GM23338 (cell line): ENCODE measurements around the gene NYAP1. TPM values are rescaled to one million over a fixed set of nuclear protein-coding genes. Genes with fewer than 3 reads are reported as not detected.
"Not testable (repeated sequence)": the region's sequence is repeated elsewhere in the genome, so short reads cannot be mapped to it uniquely, and the experiment has no call there.

Source experiments
- ATAC-seq: fragments of 200-7000 bp; cut with Tn5 transposase; 3 replicates; pipeline ENCODE4 v1.9.1; 2020
- DNase-seq: peaks from one replicate; pipeline ENCODE4 v3.0.0-alpha.2; 2015; ENCODE audit warnings: low spot score
- H2AFZ ChIP-seq: fragments of 200-600 bp; sonication (generic); 2 replicates; pipeline ENCODE4 v1.8.0; 2016; ENCODE audit warnings: antibody characterized with exemption, mild to moderate bottlenecking, moderate library complexity
- H3F3A ChIP-seq: fragments of 200-600 bp; sonication (generic); replicated peaks from 2 replicates; pipeline ENCODE4 v1.8.0; 2017; ENCODE audit warnings: antibody characterized with exemption, mixed run types, low read depth
- H3K27ac ChIP-seq: fragments of 200-600 bp; sonication (generic); 2 replicates; pipeline ENCODE4 v1.6.1; 2016; ENCODE audit warnings: low read depth
- H3K27me3 ChIP-seq: fragments of 200-600 bp; sonication (generic); 2 replicates; pipeline ENCODE4 v1.8.0; 2016; ENCODE audit warnings: mild to moderate bottlenecking, mixed run types, moderate library complexity; ENCODE audit not compliant: insufficient read depth
- H3K36me3 ChIP-seq: fragments of 200-600 bp; sonication (generic); 2 replicates; pipeline ENCODE4 v1.8.0; 2016; ENCODE audit warnings: mild to moderate bottlenecking; ENCODE audit not compliant: insufficient read depth
- H3K4me1 ChIP-seq: fragments of 200-600 bp; sonication (generic); 2 replicates; pipeline ENCODE4 v1.8.0; 2016; ENCODE audit warnings: mild to moderate bottlenecking, moderate library complexity; ENCODE audit not compliant: insufficient read depth
- H3K4me2 ChIP-seq: fragments of 200-600 bp; sonication (generic); 2 replicates; pipeline ENCODE4 v1.7.1; 2017; ENCODE audit warnings: mixed run types
- H3K4me3 ChIP-seq: fragments of 200-600 bp; sonication (generic); 2 replicates; pipeline ENCODE4 v1.6.1; 2016; ENCODE audit warnings: mixed run types
- H3K79me2 ChIP-seq: fragments of 200-600 bp; sonication (generic); replicated peaks from 2 replicates; pipeline ENCODE4 v1.8.0; 2017; ENCODE audit warnings: mild to moderate bottlenecking; ENCODE audit not compliant: insufficient read depth
- H3K9me2 ChIP-seq: fragments of 200-600 bp; sonication (generic); 2 replicates; pipeline ENCODE4 v1.8.0; 2017; ENCODE audit not compliant: insufficient read depth
- H4K20me1 ChIP-seq: fragments of 200-600 bp; sonication (generic); replicated peaks from 2 replicates; pipeline ENCODE4 v1.8.0; 2017; ENCODE audit warnings: mild to moderate bottlenecking; ENCODE audit not compliant: insufficient read depth
- H3K27ac Mint-ChIP-seq: 2 replicates; pipeline ENCODE4 v1.8.0; 2020; ENCODE audit warnings: inconsistent platforms, mild to moderate bottlenecking, moderate library complexity, mixed read lengths
- H3K27me3 Mint-ChIP-seq: 3 replicates; pipeline ENCODE4 v1.8.0; 2022; ENCODE audit warnings: low read depth, mild to moderate bottlenecking, moderate library complexity, mixed read lengths, inconsistent platforms; ENCODE audit not compliant: insufficient read depth, poor library complexity
- H3K36me3 Mint-ChIP-seq: 3 replicates; pipeline ENCODE4 v1.8.0; 2021; ENCODE audit warnings: low read depth, mild to moderate bottlenecking, inconsistent platforms, moderate library complexity, mixed read lengths
- H3K4me1 Mint-ChIP-seq: 3 replicates; pipeline ENCODE4 v1.8.0; 2020; ENCODE audit warnings: mild to moderate bottlenecking, inconsistent platforms, mixed read lengths
- H3K4me3 Mint-ChIP-seq: 3 replicates; pipeline ENCODE4 v1.8.0; 2021; ENCODE audit warnings: moderate library complexity, mild to moderate bottlenecking, inconsistent platforms, mixed read lengths
- H3K9me3 Mint-ChIP-seq: 3 replicates; pipeline ENCODE4 v1.8.0; 2020; ENCODE audit warnings: moderate library complexity, mild to moderate bottlenecking, inconsistent platforms, mixed read lengths
- EZH2 ChIP-seq: fragments of 200-600 bp; sonication (generic); IDR thresholded peaks from one replicate; pipeline ENCODE4 v1.8.0; 2017; ENCODE audit warnings: antibody characterized with exemption, mild to moderate bottlenecking, low read depth; ENCODE audit not compliant: unreplicated experiment
- EZH2phosphoT487 ChIP-seq: fragments of 200-600 bp; sonication (generic); IDR thresholded peaks from one replicate; pipeline ENCODE4 v1.8.1; 2018; ENCODE audit warnings: antibody characterized with exemption; ENCODE audit not compliant: unreplicated experiment
- NANOG ChIP-seq: IDR thresholded peaks from 2 replicates; pipeline ENCODE4 v1.6.1; 2016; ENCODE audit warnings: antibody characterized with exemption, borderline replicate concordance
- polyA plus RNA-seq: library from polyadenylated mRNA; unstranded; fragments of >200 nt; fragmentation: Nextera tagmentation; extraction: Ambion mirVana; gene quantifications from 2 replicates; pipeline ENCODE4 v1.2.1, GENCODE V29; 2016
- total RNA-seq: library from RNA; depleted of rRNA; stranded (reverse); fragments of >200 nt; shearing (Covaris generic); gene quantifications from 2 replicates; pipeline ENCODE4 v1.2.3, GENCODE V29; 2014
- TF ChIP-seq, protein P1 (sequence below): IDR thresholded peaks from 2 replicates; pipeline ENCODE4 v1.6.1; 2016; ENCODE audit warnings: antibody characterized with exemption
- TF ChIP-seq, protein P2 (sequence below): fragments of 250-450 bp; sonication (Bioruptor Pico); IDR thresholded peaks from 2 replicates; pipeline ENCODE4 v1.5.0; 2020; ENCODE audit warnings: mild to moderate bottlenecking, moderate library complexity

Gene NYAP1
- total and polyA plus RNA-seq, 2 experiments from 2014 or later, result 0.19 to 4.9 TPM

- not testable (repeated sequence) for H3F3A ChIP-seq, H4K20me1 ChIP-seq, H3K4me3 ChIP-seq, DNase-seq, H3K36me3 Mint-ChIP-seq, H3K27me3 ChIP-seq, H3K27me3 Mint-ChIP-seq, H2AFZ ChIP-seq, H3K79me2 ChIP-seq, ATAC-seq, H3K36me3 ChIP-seq, H3K9me3 Mint-ChIP-seq, H3K4me1 ChIP-seq, H3K4me1 Mint-ChIP-seq, H3K27ac Mint-ChIP-seq, H3K4me2 ChIP-seq, H3K27ac ChIP-seq, H3K4me3 Mint-ChIP-seq, H3K9me2 ChIP-seq
Measured at GRCh38 chr7:100500743-100501142, 17.0 kb downstream of the NYAP1 start.

GRCh38 chr7:100504031-100504430 lies 20.3 kb downstream of the NYAP1 start:
- not testable (repeated sequence) for H3K79me2 ChIP-seq, H3K4me1 ChIP-seq, H3K27me3 ChIP-seq, H3K9me3 Mint-ChIP-seq, H3K4me3 ChIP-seq, H3K27me3 Mint-ChIP-seq, H3K4me1 Mint-ChIP-seq, H3K27ac Mint-ChIP-seq, H3K4me2 ChIP-seq, H2AFZ ChIP-seq, H3K4me3 Mint-ChIP-seq, H4K20me1 ChIP-seq, DNase-seq, H3F3A ChIP-seq, H3K9me2 ChIP-seq, H3K27ac ChIP-seq, H3K36me3 Mint-ChIP-seq, ATAC-seq, H3K36me3 ChIP-seq

DNA sequence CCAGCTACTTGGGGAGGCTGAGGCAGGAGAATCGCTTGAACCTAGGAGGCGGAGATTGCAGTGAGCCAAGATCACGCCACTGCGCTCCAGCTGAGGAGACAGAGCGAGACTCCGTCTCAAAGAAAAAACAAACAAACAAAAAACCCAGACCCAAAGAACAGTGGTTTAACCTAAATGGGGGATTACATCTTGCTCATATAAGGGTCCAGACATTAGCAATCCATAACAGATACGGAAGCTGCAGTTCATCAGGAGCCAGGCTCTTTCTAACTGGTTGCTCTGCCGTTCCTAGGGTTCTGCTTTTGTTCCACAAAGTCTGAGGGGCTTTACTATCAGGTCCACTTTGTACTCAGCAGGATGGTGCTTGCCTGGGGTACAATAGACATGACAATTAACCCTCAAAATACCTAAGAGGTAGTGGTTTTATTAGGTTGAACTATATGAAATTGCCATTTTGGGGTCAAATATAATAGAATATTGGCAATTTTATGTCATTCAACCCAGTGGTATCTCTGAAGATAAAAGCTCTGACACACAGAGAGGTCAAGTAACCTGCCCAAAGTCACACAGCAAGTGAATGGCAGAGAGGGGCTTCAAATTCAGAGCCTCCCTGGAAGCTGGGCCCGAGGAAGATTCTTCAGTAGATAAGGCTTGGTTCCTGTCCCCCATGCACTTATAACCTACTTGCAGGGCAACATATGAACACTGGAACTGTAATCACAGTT lies 21.3 kb downstream of the NYAP1 start:
- Histone ChIP-seq H3K4me1 (no peaks in the 10 kb centered on the region), H3K79me2 (no peaks in the 10 kb centered on the region)
- H3K27ac Mint-ChIP-seq, result no peak overlapping the region
- TF ChIP-seq NANOG, result no peak
- no peak for TF ChIP-seq EZH2
- TF ChIP-seq, protein P1, sequence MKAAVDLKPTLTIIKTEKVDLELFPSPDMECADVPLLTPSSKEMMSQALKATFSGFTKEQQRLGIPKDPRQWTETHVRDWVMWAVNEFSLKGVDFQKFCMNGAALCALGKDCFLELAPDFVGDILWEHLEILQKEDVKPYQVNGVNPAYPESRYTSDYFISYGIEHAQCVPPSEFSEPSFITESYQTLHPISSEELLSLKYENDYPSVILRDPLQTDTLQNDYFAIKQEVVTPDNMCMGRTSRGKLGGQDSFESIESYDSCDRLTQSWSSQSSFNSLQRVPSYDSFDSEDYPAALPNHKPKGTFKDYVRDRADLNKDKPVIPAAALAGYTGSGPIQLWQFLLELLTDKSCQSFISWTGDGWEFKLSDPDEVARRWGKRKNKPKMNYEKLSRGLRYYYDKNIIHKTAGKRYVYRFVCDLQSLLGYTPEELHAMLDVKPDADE, result no peak
- TF ChIP-seq, protein P2, sequence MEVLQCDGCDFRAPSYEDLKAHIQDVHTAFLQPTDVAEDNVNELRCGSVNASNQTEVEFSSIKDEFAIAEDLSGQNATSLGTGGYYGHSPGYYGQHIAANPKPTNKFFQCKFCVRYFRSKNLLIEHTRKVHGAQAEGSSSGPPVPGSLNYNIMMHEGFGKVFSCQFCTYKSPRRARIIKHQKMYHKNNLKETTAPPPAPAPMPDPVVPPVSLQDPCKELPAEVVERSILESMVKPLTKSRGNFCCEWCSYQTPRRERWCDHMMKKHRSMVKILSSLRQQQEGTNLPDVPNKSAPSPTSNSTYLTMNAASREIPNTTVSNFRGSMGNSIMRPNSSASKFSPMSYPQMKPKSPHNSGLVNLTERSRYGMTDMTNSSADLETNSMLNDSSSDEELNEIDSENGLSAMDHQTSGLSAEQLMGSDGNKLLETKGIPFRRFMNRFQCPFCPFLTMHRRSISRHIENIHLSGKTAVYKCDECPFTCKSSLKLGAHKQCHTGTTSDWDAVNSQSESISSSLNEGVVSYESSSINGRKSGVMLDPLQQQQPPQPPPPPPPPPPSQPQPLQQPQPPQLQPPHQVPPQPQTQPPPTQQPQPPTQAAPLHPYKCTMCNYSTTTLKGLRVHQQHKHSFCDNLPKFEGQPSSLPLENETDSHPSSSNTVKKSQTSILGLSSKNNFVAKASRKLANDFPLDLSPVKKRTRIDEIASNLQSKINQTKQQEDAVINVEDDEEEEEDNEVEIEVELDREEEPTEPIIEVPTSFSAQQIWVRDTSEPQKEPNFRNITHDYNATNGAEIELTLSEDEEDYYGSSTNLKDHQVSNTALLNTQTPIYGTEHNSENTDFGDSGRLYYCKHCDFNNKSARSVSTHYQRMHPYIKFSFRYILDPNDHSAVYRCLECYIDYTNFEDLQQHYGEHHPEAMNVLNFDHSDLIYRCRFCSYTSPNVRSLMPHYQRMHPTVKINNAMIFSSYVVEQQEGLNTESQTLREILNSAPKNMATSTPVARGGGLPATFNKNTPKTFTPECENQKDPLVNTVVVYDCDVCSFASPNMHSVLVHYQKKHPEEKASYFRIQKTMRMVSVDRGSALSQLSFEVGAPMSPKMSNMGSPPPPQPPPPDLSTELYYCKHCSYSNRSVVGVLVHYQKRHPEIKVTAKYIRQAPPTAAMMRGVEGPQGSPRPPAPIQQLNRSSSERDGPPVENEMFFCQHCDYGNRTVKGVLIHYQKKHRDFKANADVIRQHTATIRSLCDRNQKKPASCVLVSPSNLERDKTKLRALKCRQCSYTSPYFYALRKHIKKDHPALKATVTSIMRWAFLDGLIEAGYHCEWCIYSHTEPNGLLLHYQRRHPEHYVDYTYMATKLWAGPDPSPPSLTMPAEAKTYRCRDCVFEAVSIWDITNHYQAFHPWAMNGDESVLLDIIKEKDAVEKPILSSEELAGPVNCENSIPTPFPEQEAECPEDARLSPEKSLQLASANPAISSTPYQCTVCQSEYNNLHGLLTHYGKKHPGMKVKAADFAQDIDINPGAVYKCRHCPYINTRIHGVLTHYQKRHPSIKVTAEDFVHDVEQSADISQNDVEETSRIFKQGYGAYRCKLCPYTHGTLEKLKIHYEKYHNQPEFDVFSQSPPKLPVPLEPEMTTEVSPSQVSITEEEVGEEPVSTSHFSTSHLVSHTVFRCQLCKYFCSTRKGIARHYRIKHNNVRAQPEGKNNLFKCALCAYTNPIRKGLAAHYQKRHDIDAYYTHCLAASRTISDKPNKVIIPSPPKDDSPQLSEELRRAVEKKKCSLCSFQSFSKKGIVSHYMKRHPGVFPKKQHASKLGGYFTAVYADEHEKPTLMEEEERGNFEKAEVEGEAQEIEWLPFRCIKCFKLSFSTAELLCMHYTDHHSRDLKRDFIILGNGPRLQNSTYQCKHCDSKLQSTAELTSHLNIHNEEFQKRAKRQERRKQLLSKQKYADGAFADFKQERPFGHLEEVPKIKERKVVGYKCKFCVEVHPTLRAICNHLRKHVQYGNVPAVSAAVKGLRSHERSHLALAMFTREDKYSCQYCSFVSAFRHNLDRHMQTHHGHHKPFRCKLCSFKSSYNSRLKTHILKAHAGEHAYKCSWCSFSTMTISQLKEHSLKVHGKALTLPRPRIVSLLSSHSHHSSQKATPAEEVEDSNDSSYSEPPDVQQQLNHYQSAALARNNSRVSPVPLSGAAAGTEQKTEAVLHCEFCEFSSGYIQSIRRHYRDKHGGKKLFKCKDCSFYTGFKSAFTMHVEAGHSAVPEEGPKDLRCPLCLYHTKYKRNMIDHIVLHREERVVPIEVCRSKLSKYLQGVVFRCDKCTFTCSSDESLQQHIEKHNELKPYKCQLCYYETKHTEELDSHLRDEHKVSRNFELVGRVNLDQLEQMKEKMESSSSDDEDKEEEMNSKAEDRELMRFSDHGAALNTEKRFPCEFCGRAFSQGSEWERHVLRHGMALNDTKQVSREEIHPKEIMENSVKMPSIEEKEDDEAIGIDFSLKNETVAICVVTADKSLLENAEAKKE, result no peak
- TF ChIP-seq EZH2phosphoT487, result no peak

More for the DNA sequence above, 21.3 kb downstream of the NYAP1 start:
- Histone ChIP-seq H3K27me3 (no peaks in the 10 kb centered on the region), H3K4me3 (no peak overlapping the region), H3K4me2 (no peak overlapping the region), H3K9me2 (no peaks in the 10 kb centered on the region), H2AFZ (peak overlapping the region; percentile 38; the same call in 1 of the 2 replicates), H4K20me1 (no peaks in the 10 kb centered on the region), H3F3A (no peaks in the 10 kb centered on the region), H3K27ac (no peak overlapping the region), H3K36me3 (no peaks in the 10 kb centered on the region)
- Mint-ChIP-seq H3K36me3 (no peaks in the 10 kb centered on the region), H3K4me1 (no peaks in the 10 kb centered on the region), H3K4me3 (no peak overlapping the region), H3K27me3 (no peaks in the 10 kb centered on the region), H3K9me3 (no peaks in the 10 kb centered on the region)
- no peak for DNase-seq
- no peak for ATAC-seq
